RCC 7860 (cell line): ENCODE measurements around the gene NDUFS8.
A peak's percentile ranks its signal among the peaks of the same experiment; 100 is the strongest.

Experiments
- DNase-seq: peaks from one replicate; pipeline ENCODE4 v3.0.0-alpha.2; 2015; ENCODE audit warnings: low spot score
- FAIRE-seq: peaks from 2 replicates; lab custom pipeline; 2012; peaks lifted over from hg19 to GRCh38; lab: Jason Lieb, UNC

NDUFS8 gene

GRCh38 chr11:68002938-68003845 lies 27.3 kb upstream of the NDUFS8 start:
- DNase-seq: no peak
- FAIRE-seq: no peak

GRCh38 chr11:68003846-68004550 lies 26.5 kb upstream of the NDUFS8 start, which contains the start of gene UNC93B1:
Gene UNC93B1, minus strand, starts transcription at chr11:68004097. Its CDS starts 54 bp downstream, at chr11:68004043.
- FAIRE-seq (no peak), DNase-seq (peak; percentile 73)

GRCh38 chr11:68004551-68005335 lies 25.7 kb upstream of the NDUFS8 start:
- DNase-seq (no peak), FAIRE-seq (no peak)

- DNase-seq: no peak
- FAIRE-seq: no peak
These were observed 23.8 kb upstream of the NDUFS8 start for GRCh38 chr11:68006606-68007166.

- no peak for FAIRE-seq
- no peak for DNase-seq
These were observed 22.7 kb upstream of the NDUFS8 start for GRCh38 chr11:68007498-68008380.

GRCh38 chr11:68008381-68009337 lies 21.8 kb upstream of the NDUFS8 start:
- FAIRE-seq (no peak), DNase-seq (no peak)

- FAIRE-seq: no peak
- peak; percentile 22 for DNase-seq
These were observed 20.9 kb upstream of the NDUFS8 start for GRCh38 chr11:68009391-68010089.

- DNase-seq: peak; percentile 89
- peak; percentile 82 for FAIRE-seq
These were observed 20.1 kb upstream of the NDUFS8 start, which contains the start of gene ALDH3B1 for GRCh38 chr11:68010090-68011041. Gene ALDH3B1, plus strand, starts transcription at chr11:68010327. Its CDS starts 4,971 bp downstream, at chr11:68015298.

- DNase-seq (peak; percentile 5), FAIRE-seq (no peak)
These were observed 19.2 kb upstream of the NDUFS8 start for GRCh38 chr11:68011051-68011943.

GRCh38 chr11:68012044-68012842 lies 18.2 kb upstream of the NDUFS8 start:
- no peak for FAIRE-seq
- DNase-seq: peak; percentile 71

GRCh38 chr11:68012843-68013610 lies 17.5 kb upstream of the NDUFS8 start:
- FAIRE-seq (peak; percentile 93), DNase-seq (peak; percentile 98)

GRCh38 chr11:68013611-68014156 lies 16.8 kb upstream of the NDUFS8 start:
- FAIRE-seq (no peak), DNase-seq (no peak)

GRCh38 chr11:68014157-68014946 lies 16.1 kb upstream of the NDUFS8 start:
- DNase-seq (peak; percentile 92), FAIRE-seq (peak; percentile 72)
